GM21515 (cell line): ENCODE data around the gene IL15RA.
"Not testable (repeated sequence)": the region's sequence is repeated elsewhere in the genome, so short reads cannot be mapped to it uniquely, and the experiment has no call there.

Experiments used
- ATAC-seq: cut with Tn5 transposase; IDR thresholded peaks from one replicate; pipeline ENCODE4 v1.9.1; 2021; ENCODE audit not compliant: unreplicated experiment

IL15RA gene

DNA sequence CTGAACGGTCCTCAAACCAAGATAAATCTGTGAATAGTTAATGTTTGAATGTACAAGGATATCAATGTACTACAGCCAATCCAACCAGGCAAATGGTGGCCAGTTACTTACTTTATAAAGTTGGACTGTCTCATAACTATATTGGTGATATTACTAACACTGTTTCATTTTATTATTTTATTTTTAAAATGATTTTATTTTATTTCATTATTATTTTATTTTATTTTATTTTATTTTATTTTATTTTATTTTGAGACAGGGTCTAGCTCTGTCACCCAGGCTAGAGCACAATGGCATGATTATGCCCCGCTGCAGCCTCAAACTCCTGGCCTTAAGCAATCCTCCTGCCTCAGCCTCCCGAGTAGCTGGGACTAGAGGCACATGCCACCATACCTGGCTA is 6.8 kb downstream of the IL15RA start:
- no peak for ATAC-seq

DNA sequence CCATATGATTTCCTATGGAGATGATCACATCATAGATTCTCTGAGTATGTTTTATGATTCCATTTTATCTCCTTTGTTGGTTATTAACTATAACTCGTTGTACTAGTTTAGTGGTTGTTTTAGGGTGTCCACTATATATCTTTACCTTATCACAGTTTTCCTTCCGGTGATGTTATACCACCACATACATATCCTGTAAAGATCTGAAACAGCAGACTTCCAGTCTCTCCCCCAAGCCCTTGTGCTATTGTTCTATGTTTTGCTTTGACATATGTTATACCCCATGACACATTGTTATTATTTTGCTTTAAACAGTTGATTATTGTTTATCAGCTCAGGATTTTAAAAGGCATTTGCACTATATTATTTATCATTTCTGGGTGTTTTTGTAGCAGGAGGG is 7.3 kb downstream of the IL15RA start:
- no peak for ATAC-seq

DNA sequence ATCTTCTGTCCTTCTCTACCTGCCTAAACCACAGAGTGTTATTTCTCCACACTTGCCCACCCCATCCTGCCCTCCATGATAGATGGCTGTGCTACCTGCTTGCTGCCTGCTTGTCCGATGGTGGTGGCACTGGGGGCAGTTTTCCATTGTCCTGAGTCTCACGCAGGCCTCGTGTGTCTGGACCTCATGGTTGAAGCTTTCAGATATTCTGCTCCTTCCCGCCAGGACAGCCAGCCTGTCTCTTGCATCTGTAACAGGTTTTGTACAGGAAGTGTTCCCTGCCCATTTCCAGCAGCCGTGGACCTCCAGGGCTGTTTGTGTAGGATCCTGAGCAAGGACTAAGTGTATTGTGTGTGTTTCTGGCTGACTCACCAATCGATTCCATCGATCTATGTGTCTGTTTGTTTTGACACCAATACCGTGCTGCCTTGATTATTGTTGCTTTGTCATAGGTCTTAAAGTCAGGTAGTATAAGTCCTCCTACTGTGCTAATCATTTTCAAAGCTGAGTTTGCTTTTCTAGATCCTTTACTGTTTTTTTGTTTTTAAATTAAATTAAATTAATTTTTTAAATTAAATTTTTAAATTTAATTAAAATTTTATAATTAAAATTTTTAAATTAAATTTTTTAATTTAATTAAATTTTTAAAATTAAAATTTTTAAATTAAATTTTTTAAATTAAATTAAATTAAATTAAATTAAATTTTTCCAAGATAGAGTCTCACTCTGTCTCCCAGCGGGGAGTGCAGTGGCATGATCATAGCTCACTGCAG is 8.5 kb downstream of the IL15RA start:
- ATAC-seq, result no peak

DNA sequence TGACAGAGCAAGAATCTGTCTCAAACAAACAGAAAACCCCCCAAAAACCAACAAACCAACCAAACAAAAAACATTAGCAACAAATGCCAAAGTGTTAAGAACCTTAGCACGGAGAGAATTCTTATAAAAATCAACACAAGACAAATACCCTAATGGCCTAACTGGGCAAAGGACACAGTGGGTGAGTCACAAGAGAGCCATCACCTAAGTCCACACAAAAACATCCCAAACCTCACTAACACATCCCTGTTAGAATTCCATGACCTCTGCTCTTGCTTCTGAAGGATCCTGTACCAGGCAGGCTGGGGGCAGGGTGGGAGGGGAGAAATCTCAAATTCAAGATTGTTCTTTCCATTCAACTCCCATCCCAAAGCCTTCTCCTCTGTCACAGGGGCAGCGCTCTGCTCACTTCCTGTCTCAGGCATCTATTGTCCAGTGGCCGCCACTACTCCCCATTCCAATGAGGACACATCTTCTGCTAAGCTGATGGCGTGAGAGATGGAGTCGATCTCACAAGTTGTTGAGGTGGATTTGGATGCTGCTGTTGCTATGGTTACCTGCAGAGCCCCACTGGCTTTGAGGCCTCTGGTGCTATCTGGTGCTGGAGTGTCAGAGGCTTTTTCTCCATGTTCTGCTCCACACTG is 9.2 kb downstream of the IL15RA start:
- ATAC-seq, result no peak

DNA sequence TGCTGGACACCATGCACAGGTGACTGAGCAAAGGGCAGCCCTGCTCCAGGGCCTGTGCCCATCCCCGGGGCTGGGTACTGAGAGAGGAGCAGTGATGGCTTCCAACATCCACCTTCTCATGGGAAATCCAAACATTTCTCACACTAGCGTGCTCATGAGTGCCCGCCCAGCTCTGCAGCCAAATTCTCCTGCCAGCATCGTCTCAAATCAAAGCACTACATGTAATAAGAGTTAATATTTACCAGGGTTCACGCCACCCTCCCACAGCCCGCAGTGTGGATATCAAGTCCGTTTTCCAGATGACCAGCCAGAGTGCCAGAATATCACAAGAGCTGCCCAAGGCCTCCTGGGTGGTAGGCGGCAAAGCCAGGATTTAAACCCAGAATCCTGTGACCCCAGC is 12.1 kb downstream of the IL15RA start:
- no peak for ATAC-seq

DNA sequence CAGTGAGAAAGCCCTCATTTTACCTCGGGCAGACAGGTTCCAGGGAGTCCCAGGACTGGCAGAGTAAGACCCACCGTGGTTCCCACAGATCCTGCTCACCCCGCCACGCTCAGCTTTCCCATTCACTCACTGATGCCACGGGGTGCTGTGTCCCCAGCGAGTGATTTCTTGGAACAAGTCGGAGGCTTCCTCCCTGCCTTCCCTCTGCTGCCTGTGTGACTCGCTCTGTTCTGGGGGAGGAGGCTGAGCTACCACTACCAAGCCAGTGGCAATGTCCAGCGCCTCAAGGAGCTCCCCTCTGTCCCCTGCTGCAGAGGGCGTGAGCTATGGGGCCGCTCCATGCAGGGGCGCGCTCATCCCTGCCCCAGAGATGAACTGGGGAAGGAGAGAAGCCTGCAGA is 12.6 kb downstream of the IL15RA start:
- ATAC-seq, result no peak

DNA sequence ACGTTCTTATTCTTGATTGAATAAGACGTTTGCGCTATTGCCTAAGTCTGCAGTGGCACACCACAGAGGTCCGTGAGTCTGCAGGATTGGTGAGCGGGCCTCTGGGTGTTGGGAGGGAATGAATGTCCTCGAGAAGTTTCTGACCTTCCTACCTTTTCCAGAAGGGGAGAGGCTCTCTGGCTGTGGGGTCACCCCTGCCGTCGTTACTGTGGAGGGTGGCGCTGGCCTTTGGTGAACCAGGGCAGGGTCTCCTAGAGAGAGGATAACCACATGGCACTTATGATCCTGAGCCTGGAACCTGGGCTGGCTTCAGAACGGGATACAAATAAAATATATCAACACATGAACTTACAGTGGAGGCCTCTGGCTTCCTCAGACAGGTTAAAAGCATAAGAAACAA is 13.8 kb downstream of the IL15RA start:
- ATAC-seq, result no peak

DNA sequence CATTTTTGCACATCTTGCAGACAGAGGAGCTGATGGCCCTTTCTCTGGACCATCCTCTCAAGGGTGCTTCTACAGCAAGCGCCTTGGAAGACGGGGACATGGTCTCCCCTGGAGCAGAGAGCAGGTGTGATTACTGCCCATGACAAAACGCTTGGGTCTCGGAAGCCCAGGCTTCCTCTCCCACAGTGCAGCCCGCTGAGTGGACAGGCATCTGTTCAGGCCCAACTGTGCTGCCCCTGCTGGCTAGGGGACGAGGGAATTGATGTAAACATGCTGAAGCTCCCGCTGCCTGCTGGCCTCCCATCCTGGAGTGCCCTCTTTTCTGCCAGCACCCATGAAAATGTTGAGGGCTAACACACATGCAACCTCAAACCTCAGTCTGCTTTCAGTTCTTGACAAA is 14.3 kb downstream of the IL15RA start:
- ATAC-seq, result no peak

DNA sequence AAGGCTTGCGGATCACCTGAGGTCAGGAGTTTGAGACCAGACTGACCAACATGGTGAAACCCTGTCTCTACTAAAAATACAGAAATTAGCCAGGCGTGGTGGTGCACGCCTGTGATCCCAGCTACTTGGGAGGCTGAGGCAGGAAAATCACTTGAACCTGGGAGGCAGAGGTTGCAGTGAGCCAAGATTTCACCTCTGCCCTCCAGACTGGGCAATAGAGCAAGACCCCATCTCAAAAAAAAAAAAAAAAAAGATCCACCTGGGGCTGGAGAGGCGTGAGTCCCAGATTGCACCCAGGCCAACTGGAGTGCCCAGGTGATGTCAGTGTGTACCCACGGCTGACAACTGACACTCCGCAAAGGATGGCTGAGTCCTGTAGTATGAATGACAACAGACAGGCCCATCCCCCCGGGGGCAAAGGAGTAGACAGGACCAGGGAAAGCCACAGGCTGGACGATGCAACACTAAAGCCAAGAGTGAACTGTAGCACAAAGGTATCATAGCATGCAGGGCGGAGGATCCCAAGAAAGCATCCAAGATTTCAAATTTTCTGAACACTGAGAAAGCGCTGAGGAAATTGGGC is 14.9 kb downstream of the IL15RA start:
- not testable (repeated sequence) for ATAC-seq

DNA sequence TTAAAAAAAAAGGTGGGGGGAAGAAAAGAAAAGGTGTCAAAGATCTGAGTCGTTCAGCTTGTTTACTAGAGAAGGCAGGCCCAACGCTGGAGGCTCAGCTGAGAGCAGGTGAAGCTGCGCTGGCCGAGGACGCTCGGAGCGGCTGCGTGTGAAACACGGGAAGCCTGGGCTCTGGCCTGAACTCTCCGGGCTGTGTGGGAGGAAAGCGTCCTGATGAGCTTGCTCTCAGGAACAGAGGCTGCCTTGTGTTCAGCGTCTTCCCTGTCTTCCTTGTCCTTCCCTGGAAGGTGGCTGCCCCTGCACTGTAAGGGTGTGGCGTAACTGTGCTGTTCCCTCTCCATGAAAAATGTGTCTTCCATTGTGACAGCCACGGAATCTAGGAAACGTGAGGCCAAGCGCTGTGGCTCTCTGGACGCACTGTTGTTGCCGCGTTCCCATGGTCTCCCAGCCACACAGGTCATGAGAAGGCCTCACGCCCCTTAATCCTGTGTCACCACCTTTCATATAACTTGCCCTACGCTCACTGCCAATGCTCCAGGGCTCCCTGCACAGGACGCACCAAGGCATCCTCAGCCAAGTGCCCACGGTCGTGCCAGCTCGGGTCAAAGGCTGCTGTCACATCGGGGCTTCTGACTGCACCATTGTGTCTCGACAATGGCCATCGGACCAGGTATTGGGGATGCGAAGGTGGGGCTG is 15.8 kb downstream of the IL15RA start:
- no peak for ATAC-seq

DNA sequence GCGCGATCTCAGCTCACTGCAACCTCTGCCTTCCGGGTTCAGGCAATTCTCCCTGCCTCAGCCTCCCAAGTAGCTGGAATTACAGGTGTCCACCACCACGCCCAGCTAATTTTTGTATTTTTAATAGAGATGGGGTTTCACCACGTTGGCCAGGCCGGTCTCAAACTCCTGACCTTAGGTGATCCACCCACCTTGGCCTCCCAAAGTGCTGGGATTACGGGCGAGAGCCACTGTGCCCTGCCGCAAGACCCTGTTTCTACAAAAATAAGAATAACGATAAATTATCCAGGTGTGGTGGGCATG is 16.4 kb downstream of the IL15RA start:
- not testable (repeated sequence) for ATAC-seq

DNA sequence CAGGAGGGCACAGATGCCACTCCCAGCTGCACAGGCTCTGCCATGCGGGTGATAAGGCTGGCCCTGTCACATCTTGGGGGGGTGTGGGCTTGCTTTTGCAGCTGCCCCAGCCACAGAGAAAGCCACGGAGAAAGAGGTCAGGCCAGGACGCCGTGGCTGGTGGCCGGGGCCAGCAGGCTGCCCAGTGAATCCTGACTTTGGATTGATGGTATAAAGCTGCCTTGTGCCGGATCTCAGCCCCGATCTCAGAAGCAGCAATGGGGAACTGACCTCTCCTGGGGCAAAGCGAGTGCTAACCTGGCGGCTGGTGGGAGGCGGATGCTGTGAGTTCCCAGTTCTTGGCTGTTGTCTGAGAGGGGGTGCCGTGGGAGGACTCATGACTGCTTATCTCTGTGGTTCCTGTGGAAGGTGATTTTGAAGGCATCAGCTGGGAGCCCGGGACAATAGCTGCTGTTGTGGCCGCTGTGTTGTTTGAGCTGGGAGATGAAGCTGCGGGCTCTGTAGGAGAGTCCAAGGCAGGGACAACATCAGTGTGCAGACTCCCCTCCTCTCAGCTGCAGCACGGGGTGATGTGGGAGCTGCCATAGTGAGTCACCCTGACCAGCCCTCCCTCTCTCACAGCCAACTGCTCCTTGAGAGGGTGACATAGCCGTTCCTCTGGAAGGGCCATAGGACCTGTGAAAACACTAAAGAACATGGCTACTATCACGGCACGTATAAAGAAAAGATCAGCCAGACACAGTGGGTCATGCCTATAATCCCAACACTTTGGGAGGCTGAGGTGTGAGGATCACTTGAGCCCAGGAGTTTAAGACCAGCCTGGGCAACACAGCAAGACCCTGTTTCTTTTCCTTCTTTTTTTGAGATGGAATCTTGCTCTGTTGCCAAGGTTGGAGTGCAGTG is 17.0 kb downstream of the IL15RA start:
- ATAC-seq, result no peak

DNA sequence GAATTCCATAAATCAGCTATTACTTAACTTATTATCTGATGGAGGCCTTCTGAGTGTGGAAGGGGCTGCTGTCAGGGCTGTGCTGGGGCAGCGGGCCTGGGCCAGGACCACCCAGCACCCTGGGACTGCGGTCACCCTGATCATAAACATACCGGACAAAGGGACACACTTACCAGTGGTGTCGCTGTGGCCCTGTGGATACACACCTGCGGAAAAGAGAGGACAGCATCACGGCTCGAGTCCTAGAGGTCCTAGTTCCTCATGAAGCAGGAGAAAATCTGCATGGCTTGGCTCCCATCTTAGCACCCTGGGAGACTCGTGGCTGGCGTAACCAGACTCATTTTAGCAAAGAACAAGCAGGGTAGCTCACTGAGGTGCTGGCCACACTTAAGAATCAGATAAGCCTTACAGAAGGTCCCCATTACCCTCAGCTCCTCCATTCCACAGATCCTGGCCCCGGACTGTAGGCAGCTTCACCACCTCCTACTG is 17.7 kb downstream of the IL15RA start:
- no peak for ATAC-seq

DNA sequence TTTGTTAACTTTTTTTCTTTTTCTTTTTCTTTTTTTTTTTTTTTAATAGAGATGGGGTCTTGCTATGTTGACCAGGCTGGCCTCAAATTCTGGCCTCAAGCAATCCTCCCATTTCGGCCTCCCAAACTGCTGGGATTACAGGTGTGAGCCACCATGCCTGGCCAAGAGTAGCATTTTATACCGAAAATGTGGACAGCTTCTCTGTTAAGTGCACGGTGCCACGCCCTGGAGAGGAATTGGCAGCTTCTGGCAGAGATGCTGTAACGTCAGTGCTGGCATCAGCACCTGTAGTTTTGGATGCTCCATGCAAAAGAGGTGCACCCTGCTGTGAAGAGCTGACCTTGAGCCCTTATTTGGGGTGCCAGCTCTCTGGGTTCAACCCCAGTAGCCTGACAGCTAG is 18.2 kb downstream of the IL15RA start:
- ATAC-seq, result no peak

DNA sequence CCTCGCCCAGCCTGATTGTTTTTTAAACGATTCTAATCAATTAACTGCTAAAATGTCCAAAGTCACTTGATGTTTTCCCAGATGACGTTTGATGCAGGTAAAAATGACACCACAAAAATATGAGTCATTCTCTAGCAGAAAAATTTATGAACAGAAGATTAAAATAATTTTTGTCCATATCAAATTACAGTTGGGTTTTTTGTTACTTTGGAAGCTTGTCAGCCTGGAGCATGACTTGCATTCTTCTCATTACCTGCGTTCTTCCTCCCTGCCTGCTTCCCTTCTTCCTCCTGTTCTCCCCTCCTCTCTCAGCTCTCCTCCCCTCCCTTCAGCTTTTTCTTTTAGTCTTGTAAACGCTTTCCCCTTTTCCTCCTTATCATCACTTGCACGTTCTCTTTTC is 18.7 kb downstream of the IL15RA start:
- ATAC-seq, result no peak

DNA sequence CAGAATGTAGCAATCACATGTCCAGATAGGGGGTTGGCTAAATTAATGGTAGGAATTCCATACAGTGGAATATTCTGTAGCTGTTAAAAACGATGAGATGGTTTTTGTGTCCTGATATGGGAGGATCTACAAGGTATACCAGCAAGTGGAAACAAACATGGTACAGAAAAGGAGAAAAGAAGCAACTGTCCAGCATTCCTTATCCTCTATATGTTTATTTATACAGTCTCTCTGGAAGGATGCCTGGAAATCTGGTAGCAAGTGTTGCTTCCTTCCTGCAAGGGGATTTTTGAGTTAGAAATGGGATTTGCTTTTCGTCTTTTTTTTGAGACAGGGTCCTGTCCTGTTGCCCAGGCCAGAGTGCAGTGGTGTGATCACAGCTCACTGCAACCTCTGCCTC is 19.3 kb downstream of the IL15RA start:
- no peak for ATAC-seq

DNA sequence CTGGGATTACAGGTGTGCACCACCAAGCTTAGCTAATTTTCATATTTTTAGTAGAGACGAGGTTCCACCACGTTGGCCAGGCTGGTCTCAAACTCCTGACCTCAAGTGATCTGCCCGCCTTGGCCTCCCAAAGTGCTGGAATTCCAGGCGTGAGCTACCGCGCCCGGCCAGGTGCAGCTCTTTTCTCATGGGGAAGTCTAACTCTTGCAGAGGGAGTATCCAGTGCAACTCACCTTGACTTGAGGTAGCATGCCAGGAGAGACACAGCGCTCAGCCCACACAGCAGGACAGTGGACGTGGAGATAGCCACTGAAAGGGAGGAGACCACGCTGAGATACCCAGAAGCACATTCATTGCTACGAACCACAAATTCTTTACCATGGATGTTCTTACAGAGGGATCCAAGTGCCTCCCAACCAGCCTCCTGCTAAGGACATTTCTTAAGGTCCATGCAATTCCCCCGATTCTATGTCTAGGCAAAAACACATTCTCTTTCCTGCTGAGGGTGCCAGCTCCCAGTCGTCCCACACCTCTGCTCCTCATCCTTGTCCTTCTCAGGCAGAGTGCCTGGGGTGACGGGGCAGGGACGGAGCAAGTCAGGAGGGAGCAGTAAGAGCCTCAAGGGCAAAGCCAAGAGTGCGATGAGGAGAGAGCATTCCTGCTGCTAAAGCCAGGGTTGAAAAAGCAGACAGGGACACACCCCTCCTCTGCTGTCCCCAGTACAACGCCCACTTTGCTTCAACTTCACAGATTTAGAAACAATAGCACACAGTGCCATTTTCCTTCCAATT is 21.0 kb downstream of the IL15RA start:
- no peak for ATAC-seq

DNA sequence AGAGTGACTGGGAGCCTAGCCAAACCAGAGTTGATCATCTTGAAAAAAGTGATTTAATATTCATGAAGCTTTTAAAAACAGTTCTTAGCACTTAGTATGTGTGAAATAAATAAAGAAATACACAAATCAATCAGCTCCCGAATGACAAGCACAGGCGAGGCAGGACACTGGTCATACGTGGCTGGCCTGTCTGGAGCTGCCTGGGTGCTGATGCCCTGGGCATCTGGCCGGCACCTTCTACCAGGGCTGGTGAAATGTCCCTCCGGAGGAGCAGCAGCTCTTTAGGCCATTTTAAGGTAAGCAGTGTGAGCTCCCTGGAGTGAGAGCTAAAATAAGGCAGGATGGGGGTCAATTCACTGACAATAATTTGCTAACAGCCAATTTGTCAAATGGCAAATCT is 23.7 kb downstream of the IL15RA start:
- no peak for ATAC-seq

DNA sequence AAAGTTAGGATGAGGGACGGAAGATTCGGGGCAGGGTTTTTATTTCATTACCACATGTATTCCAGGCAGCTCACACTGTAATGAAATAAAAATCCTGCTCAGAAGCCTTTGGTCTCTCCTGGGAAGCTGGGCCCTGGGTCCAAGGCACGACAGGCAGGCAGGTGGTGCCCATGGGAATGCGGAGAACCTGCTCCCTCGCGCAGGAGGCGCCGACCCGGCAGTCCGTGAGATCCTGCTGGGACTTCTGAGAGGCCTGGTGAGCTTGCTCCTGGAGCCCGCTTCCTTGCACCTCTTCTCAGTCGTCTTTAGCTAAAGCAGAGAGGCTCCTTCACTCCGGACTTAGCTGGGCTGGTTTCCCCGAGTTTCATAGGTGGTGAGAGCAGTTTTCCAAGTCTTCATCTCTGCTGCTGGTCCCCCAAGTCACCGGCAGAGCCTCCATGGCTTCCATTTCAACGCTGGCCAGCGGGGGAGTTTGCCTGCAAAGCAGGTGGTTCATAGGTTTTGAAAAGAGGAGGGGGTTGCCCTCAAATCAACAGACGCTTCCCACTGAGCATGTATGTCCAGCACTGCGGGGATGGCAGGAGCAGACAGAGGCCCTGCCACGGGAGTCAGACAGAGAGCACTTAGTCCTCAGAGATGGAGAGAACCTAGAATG is 24.5 kb downstream of the IL15RA start:
- no peak for ATAC-seq
